GM19025 (cell line): ENCODE results near the gene ABHD11.
"Not testable (repeated sequence)": the region's sequence is repeated elsewhere in the genome, so short reads cannot be mapped to it uniquely, and the experiment has no call there.

Source experiments
- ATAC-seq: cut with Tn5 transposase; IDR thresholded peaks from one replicate; pipeline ENCODE4 v1.9.1; 2021; ENCODE audit warnings: mild to moderate bottlenecking, low read depth, moderate library complexity; ENCODE audit not compliant: unreplicated experiment

Gene ABHD11

GRCh38 chr7:73722182-73722581 is 16.4 kb downstream of the ABHD11 start:
- not testable (repeated sequence) for ATAC-seq

- no peak for ATAC-seq
Observed at GRCh38 chr7:73721377-73721817, 17.2 kb downstream of the ABHD11 start.

- not testable (repeated sequence) for ATAC-seq
Observed at GRCh38 chr7:73720443-73720842, 18.2 kb downstream of the ABHD11 start.

GRCh38 chr7:73719806-73720169 is 18.8 kb downstream of the ABHD11 start:
- no peak for ATAC-seq

GRCh38 chr7:73718905-73719805 is 19.4 kb downstream of the ABHD11 start, which contains the start of gene STX1A:
STX1A (minus strand) TSS chr7:73719669; CDS start chr7:73719631, 38 bp downstream.
- ATAC-seq, result peak; percentile 62

- no peak for ATAC-seq
Observed at GRCh38 chr7:73718438-73718881, 20.1 kb downstream of the ABHD11 start.

GRCh38 chr7:73717991-73718405 is 20.6 kb downstream of the ABHD11 start:
- ATAC-seq, result no peak

- ATAC-seq, result no peak
Observed at GRCh38 chr7:73717025-73717807, 21.4 kb downstream of the ABHD11 start.

- no peak for ATAC-seq
Observed at GRCh38 chr7:73716318-73716890, 22.2 kb downstream of the ABHD11 start.

GRCh38 chr7:73715648-73716317 is 22.8 kb downstream of the ABHD11 start:
- ATAC-seq, result no peak

GRCh38 chr7:73713319-73713718 is 25.3 kb downstream of the ABHD11 start:
- ATAC-seq, result not testable (repeated sequence)

- no peak for ATAC-seq
Observed at GRCh38 chr7:73712773-73713172, 25.8 kb downstream of the ABHD11 start.

- no peak for ATAC-seq
Observed at GRCh38 chr7:73708961-73709549, 29.5 kb downstream of the ABHD11 start.

- ATAC-seq, result no peak
Observed at GRCh38 chr7:73707045-73707631, 31.5 kb downstream of the ABHD11 start.

- no peak for ATAC-seq
Observed at GRCh38 chr7:73706126-73707044, 32.2 kb downstream of the ABHD11 start.

GRCh38 chr7:73705551-73705920 is 33.1 kb downstream of the ABHD11 start:
- no peak for ATAC-seq

GRCh38 chr7:73704640-73705550 is 33.7 kb downstream of the ABHD11 start:
- no peak for ATAC-seq
